HG02852 (cell line): Measurements from ENCODE around the gene SRPK3.

ENCODE experiments used
- ATAC-seq: cut with Tn5 transposase; IDR thresholded peaks from one replicate; pipeline ENCODE4 v1.9.1; 2021; ENCODE audit warnings: mild to moderate bottlenecking, moderate library complexity; ENCODE audit not compliant: unreplicated experiment

SRPK3 gene

GRCh38 chrX:153782871-153783270 lies 2.0 kb downstream of the SRPK3 start:
- no peak for ATAC-seq

DNA sequence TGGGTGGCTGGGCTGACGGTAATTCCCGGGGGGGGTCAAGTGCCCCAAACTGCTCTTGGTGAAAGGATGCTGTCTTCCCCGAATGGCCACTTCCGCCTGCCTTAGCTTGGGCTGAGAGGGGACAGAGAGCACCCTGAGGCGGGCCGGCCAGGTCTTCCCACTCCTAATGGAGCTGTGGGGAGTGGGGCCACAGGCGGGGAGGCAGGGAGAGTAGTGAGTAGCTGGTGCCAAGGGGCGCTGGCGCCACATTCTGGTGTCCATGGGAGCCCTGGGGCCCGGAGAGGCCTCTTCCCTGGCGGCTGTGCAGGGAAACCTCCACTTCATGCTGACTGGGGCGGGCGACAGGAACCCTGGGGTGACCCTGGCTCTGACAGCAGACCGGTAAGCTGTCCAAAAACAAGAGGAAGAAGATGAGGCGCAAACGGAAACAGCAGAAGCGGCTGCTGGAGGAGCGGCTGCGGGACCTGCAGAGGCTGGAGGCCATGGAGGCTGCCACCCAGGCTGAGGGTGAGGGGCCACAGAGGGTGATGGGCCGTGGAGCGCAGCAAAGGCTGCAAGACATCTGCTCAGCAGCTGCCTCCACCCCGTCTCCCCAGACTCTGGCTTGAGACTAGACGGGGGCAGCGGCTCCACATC lies 2.7 kb downstream of the SRPK3 start:
- ATAC-seq: no peak

GRCh38 chrX:153784325-153784967 lies 3.6 kb downstream of the SRPK3 start:
- ATAC-seq: no peak

DNA sequence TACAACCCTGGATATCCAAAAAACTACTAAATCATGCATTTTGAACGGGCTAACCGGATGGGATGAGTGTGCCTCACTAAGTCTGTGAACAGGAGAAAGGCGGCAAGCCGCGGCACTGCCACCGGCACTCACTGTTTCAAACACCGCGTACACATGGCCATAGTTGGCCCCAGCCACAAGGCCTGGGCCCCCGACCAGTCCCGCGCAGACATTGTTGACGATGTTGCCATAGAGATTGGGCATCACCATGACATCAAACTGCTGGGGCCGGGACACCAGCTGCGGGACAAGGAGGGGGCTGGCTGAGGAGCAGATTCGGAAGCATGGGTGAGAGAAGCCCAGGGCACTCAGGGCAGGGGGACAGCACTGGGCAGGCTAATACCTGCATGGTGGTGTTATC lies 5.8 kb downstream of the SRPK3 start:
- ATAC-seq: no peak

DNA sequence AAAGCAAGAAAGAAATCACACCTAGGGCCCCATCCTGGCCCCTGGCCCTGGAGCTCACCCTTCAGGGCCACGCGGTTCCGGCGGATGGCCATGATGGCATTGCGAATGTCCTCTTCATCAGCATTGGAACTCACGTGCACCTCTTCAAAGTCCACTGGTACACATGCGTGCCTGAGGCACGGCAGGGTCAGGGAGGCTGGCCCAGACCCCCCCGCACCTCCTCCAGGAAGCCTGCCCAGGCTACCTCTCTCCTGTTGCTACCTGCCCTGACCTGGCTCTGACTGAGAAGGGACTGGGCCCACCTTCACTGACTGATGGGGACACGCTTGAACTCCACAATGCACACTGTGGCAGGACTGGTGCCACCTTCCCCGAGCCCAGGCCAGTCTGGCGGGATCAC lies 8.8 kb downstream of the SRPK3 start:
- no peak for ATAC-seq

DNA sequence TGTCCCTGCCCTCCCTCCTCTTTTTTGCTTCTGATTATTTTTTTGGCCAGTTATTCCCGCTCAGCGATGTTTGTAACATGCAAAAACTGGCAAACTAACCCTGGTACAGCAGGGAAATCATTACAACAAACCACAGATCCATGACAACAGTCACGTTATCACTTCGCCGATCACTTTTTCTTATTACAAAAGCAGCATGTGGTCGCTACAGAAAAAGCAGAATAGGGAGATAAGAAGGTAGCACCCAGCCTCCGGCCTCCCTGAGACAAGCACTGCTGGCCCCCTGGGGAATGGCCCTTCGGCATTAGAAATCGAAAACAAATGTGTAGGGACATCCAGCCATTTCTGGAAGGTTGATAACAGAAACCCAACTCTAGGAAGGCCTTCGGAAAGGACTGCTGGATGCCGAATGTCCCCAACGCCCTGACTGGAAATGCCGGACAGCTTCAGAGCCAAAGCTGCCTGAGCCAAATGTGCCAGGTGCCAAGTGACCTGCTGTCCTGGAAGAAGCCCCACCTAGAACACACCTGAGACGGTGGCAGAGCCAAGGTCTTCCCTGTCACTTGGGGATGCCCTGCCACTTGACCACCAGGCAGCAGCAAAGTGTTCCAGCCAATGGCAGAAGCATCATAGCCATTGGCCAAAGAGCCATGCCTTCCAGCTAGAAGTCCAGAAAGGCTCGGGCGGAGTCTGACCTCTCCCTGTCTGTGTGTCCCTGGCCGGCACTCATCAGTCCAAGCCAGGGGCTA lies 10.4 kb downstream of the SRPK3 start:
- no peak for ATAC-seq

- no peak for ATAC-seq
Measured at GRCh38 chrX:153792368-153792767, 11.5 kb downstream of the SRPK3 start.

DNA sequence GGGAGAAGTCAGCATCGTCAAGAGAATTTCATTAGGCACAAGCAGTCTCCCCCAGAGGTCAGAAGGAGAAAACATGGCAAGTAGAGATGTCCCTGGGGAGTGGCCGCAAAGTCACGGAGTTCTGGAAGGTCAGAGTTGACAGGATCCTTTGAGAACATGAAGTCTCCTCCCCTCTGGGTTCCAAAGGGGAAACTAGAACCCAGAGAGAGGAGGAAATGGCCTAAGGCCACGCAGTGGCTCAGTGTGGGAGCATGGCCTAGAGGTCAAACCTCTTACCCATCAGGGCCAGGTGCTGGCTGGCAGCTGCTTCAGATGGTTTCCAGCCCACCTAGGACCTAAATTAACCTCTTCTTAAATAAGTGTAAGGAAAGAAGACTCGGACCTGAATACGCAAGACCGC lies 12.4 kb downstream of the SRPK3 start:
- no peak for ATAC-seq

DNA sequence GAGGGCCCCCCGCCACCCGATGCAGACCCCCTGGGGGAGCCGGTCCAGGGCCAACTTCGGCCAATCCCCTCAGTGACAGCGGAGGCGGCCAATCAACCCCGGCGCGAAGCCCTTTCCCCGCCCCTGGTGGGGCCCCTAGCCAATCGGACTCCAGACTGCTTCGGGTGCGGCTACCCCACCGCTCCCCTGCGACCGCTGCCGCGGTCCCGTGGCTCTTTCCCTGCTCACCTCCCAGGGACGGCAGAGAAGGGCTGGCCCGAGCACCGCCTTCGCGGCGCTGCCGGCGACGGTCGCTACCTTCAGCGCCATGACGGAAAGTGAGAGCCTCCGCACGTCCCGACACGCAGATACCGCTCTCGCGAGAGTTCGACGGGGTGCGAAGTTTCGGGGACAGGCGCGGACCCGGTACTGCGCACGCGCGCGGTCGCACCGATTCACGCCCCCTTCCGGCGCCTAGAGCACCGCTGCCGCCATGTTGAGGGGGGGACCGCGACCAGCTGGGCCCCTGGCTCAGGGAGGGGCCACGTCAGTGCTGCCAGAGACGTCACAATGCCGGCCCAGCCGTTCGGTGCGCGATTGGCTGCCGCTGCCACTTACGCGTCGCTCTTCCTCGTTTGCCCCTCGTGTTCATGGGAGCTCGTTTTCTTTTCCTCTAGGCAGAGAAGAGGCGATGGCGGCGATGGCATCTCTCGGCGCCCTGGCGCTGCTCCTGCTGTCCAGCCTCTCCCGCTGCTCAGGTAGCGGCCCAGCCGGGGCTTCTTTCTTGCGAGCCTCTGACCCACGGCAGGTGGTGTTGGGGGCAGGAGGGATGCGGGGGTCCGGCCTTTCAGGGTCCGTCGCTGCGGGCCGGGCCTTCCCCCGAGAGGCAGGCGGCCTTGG lies 13.4 kb downstream of the SRPK3 start, which contains the start of the genes IDH3G and SSR4:
IDH3G (minus strand) TSS at position 358 of the 879 bp plus-strand sequence; CDS start at position 309, 49 bp downstream.
SSR4 (plus strand) TSS at position 651 of the 879 bp plus-strand sequence; CDS start at position 671, 20 bp downstream.
- ATAC-seq: peak; percentile 85

DNA sequence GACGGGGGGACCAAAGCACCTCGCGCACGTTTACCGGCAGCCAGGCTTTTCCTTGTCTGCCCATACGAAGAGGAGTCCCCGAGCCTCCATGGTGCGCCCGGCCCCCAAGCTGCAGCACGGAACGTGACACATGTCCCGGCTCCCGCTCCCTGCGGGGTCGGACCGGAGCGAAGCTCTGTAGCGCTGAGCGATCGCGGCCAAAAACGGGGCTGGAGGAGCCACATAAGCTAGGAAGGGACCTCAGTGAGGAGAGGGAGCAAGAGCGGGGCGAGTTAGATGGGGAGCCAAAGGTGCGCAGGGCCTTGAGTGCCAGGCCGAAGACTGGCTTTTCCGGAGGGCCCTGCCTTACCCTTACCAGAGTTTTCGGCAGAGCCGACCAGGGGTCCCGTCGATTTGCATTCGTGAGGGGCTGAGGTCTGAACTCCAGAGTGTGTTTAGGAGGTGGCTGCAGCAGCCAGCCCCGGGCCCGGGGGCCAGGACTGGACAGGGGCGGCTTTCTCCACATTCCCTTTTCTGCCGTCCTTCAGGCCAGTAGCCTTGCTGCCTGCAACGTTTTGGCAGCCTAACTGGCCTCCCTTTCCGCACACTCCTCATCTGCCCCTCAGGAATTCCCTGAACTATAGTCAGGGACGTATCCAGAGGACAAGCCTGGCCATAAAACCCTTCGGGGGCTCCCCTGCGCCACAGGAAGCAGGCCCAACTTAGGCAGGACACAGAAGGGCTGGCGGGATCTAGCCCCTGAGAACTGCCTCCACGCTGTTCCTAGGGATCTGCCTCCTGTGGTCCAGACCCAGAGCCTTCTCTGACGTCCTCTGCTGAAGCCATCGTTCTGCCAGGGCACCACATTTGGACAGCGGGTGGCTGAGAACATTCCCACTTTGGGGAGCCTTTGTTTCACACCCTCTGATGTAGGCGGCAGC lies 14.3 kb downstream of the SRPK3 start:
- no peak for ATAC-seq

DNA sequence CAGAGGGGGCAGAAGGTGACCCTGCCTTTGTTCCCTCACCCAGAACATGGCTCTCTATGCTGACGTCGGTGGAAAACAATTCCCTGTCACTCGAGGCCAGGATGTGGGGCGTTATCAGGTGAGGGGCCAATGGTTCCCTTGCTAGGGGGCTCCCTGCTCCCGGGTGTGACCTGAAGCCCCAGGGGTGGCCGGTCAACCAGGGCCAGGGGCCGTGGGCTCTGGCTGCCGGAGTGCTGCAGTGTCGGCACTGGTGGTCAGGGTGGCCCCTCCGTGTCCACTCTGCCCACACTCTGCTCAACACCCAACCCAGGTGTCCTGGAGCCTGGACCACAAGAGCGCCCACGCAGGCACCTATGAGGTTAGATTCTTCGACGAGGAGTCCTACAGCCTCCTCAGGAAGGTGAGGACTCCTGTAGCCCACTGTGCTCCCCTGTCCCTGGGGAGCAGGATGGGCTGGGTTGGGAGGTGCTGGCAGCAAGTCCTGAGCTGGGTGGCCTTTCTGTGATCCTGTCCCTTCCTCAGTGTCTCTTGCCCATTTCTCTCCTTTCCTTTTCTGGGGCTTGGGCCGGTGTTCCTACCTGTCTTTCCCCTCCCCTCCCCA lies 16.7 kb downstream of the SRPK3 start:
- no peak for ATAC-seq

DNA sequence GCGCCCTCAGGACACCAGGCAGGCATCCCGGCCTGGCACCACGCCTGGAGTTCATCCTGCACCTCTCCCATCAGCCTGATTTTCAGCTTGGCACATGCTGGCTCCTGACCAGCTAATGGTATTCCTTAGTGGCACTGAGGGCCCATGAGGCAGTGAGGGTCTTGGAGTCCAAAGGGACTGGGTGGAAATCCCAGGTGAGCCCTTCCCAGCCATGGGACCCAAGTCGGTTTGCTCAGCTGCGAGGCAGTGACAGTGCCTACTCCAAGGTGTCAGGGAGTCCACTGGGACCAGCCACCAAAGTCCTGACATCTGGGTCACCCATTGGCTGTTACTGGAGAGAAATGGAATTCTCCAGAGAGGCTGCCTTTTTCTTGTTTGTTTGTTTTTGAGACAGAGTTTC lies 18.5 kb downstream of the SRPK3 start:
- no peak for ATAC-seq

- no peak for ATAC-seq
Measured at GRCh38 chrX:153800177-153800722, 19.4 kb downstream of the SRPK3 start.

GRCh38 chrX:153800746-153801145 lies 19.9 kb downstream of the SRPK3 start:
- ATAC-seq: no peak

DNA sequence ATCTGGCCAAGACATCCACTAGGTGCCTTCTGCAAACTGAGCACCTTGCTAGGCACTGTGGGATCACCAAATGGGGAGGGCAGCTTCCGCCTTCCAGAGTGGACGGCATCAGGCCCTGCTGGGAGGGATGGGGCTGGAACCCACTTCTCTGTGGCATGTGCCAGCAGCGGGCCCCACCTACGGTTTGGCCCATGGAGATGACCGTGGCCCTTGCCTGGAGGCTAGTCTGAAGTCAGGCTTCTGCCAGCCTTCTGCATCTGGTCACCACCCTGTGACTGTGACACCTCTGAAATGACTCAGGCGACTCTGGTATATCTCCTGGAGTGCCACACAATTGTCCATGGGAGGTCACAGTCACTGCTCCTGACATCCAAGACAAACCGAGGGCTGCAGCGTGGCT lies 20.8 kb downstream of the SRPK3 start:
- no peak for ATAC-seq

DNA sequence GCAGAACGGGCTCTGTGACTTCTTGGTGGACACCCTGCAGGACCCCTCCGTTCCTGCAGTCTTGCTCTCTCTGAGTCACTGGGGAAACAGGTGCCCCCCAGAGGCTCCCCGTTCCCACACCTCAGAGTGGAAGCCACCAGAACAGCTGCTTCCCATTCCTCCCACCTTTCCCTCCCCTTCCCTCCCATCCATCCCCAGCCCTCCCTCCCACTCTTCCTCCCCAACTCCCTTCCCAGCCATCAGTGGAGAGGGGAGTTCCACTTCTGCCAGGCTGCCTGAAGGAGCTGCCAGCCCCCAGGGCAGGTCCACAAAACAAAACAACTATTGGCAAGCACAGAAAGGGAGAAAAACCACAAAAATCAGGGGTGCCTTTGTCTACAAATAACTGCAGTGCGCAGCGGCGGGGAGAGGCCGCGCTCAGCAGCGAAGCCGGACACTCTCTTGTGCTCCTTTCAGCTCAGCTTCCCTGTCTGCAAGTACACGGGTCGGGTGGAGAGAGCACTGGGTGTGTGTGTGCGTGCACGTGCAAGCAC lies 21.7 kb downstream of the SRPK3 start:
- ATAC-seq: no peak

DNA sequence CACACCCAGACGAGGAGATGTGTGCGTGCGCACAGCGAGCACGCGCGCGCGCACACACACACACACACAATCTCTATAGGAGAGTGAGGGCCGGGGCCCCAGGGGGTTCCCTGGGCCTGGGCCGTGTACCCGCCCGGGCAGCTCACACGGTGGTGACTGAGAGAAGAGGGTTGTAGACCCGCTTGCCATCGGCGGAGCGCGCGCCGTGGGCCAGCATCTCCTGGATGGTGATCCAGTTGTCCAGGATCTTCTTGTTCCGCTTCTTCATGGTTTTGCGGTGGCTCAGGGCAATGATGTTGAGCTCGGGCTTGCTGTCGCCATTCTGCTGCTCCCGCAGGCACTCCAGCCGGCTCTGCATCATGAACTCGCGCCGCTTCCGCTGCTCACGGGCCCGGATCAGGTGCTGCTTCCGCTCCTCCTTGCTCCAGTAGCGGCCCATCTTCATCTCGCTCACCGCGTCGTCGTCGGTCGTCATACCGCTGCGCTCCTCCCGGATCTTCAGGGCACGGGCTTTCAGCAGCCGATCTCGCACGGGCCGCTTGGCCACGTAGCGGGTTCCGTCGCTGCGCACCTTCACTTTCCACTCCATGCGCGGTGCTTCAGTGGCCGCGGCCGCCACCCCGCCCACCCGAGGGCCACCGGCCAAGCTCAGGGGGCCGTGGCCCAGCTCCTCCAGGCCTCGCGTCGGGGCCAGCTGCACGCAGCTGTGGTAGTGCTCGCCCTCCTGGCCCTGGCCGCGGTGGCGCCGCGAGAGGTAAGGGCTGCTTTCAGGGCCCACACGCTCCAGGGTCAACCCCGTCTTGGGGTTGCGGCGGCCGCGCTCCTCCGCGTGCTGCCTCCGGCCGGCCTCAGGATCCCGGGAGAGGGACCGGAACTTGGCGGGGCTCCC lies 22.6 kb downstream of the SRPK3 start:
- ATAC-seq: no peak

GRCh38 chrX:153804100-153804595 lies 23.3 kb downstream of the SRPK3 start:
- ATAC-seq: no peak
